HG02970 (cell line): ENCODE measurements around the gene NEO1.

ENCODE experiments used
- ATAC-seq: cut with Tn5 transposase; IDR thresholded peaks from one replicate; pipeline ENCODE4 v1.9.1; 2021; ENCODE audit warnings: mild to moderate bottlenecking, moderate library complexity, moderate number of reproducible peaks; ENCODE audit not compliant: unreplicated experiment, low FRiP score

NEO1 gene

DNA sequence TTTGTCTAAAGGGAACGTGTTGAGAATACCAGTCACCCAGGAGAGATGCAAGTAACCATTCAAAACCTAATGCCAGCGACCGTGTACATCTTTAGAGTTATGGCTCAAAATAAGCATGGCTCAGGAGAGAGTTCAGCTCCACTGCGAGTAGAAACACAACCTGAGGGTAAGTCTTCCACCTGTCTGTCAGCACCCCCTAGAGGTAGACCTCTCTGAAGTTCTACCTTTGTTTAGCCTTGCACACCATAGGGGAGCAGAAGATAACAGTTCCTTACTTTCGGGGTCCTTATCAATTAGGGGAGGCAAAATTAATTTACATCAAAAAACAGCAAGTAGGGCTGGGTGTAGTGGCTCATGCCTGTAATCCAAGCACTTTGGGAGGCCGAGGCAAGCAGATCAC, 192.1 kb downstream of the NEO1 start:
- ATAC-seq, result no peak

DNA sequence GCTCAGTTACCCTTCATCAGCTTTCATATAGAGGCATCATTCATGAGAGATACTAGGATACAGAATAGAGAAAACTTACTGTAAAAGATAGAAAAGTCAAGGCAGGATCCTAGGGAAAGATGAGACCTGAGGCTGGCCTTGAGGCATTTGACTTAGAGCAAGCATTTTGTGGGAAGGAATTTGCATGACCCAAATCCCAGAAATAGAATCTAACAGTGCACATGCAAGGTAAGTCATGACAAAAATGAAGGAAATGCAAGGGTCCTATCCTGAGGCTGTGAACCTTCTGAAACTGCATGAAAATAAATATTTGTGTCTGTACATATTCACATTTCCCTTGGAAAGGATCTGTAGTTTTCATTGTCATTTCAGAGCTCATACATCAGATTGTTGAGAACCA, 194.2 kb downstream of the NEO1 start:
- ATAC-seq, result no peak

DNA sequence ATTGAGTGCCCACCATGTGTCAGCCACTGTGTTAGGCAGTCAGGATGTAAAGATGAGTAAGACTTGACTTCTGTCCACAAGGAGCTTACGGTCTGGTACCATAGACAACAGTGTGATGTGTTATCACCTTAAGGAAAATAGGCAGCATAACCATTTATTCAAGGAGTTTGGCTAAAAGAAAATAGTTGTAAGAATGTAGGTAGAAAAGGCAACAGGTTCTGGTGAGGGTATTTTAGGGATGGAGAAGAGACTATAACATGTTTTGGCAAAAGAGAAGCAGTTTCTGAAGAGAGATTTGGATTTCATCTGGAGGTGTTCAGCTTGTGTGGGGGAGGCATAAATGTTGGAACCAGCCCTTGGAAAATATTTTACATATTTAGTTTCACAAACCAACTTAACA, 194.6 kb downstream of the NEO1 start:
- ATAC-seq, result no peak

DNA sequence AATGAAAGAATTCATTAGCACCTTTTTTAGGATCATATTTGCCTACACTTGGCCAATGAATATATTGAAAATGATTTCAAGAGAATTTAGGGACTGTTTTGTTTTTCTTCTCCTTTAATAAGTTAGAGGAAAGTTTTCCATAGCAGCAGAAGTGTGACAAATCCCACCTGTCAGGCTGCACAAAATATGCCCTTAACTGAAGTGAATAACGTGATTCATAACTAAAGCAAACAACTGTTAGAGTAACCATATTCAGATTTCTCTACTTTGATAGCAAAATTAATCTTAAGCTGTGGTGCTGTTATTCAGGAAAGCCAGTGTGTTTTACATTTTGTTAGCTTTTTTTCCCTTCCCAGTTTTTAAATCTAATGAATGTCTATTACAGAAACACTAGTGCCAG, 195.1 kb downstream of the NEO1 start:
- no peak for ATAC-seq

DNA sequence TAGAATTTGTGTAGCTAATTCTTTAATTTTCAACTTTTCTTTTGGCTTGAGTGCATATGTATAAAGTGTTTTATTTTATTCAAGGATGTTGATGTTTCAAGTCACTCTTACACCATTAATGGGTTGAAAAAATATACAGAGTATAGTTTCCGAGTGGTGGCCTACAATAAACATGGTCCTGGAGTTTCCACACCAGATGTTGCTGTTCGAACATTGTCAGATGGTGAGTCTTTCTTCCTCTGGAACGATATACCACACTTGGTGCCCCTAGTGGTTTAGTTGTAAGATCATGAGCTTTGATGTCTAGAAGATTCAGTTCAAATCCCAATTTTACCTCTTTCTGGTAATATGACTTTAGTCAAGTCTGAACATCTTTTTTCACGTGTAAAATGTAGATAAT, 197.2 kb downstream of the NEO1 start:
- no peak for ATAC-seq

DNA sequence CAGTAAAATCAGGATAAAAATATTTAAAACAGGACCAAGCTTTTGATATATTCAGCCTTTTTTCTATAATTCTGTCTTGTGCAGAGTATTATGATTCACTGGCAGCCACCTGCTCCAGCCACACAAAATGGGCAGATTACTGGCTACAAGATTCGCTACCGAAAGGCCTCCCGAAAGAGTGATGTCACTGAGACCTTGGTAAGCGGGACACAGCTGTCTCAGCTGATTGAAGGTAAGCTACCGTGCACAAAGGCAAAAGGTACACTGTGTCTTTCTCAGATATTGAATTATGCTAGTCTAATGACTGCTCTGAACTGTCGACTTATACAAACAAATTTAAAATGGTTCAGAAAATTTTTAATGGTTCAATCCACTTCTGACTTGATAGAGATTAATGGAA, 202.3 kb downstream of the NEO1 start:
- no peak for ATAC-seq

DNA sequence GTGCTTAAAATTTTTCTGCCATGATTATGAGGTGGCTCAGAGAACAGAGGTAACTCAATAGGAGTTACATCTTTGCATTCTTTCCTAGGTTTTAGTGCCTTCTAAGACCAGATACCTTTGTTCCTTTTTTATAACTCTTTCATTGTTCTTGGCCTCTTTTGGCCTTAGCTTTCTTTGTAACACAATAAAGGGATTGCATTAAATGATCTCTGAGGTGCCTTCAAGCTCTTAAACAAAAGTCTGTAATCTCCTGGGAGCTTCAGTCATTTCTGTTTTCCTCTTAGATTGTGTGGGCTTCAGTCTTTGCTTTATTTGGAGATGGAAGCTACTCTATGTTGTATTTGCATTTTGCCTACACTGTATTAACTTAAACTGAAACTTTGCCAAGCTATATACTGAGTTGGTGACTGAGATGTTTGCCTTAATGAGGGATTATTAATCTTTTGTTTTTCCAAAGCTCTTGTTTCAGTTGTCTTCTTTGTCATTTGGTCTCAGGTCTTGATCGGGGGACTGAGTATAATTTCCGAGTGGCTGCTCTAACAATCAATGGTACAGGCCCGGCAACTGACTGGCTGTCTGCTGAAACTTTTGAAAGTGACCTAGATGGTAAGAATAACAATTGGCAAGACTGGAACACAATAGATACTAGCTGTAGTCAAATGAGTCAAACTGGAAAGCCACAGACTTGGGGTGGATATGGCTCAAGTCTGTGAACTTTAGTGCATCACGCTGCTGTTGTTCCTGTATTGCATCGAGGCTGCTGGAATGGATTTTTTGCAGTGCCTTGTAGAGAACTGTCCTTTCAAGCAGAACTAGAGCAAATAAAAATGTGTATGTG, 206.2 kb downstream of the NEO1 start:
- ATAC-seq, result no peak

DNA sequence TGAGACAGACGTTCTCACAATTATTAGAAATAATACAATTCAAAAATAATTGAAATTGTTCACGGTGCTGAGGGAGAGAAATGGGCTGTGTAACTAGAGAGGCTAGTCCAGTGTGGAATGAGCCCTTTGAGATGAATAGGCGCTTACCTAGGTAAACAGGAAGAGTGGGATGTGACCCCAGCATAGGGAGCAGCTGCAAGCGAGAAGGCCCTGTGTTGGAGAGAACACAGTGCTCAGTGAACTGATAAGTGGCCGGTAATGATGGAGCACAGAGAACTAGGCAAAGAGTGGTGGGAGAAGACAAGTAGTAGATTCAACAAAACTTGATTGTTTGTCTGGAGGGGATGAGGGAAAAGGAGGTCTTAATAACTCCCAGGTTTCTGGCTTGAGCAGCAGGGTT, 212.6 kb downstream of the NEO1 start:
- ATAC-seq, result no peak

DNA sequence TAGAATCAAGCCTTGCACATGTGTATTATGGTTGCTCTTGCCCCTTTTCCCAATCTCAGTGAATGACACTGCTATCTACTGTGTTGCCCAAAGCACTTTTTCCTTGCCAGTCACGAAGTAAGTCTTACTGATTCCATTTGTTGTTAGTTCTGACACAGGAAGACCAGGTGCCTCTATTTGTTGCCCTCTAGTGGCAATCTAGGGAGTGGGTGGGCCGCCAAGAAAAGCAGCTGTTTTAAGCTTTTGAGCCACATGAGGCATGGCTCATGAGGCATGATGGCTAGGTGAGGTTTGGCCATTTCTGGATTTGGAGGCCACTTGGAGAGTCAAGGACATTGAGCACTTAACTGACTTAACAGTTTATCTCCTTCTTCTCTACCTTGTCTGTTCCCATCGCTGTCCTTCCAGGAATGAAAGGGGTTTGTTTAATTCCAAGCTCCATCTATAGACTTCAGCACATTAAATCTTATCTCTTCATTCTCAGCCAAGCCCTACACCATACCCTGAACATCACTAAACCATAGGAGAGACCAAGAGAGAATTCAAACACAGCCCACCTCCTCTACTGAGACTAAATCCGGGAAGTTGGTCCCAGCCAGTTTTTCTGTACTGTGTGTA, 213.4 kb downstream of the NEO1 start:
- no peak for ATAC-seq

DNA sequence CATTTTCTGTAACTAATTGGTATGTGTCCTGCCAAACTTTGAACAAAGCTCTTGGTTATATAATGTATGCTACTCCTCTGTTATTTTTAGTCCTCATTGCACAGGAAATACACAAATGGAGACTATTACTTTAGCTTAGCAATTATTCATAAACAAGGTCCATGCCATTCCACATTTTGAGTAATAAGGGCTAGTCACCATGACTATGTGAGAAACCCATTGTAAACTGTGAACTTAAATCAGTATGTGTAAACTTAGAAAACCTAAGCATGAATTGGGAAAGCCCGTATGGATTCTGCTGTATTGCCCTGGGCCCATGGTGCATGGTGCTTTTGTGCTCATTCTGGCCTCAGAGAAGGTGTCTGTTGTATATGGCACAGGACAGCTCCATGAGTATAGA, 216.2 kb downstream of the NEO1 start:
- no peak for ATAC-seq

DNA sequence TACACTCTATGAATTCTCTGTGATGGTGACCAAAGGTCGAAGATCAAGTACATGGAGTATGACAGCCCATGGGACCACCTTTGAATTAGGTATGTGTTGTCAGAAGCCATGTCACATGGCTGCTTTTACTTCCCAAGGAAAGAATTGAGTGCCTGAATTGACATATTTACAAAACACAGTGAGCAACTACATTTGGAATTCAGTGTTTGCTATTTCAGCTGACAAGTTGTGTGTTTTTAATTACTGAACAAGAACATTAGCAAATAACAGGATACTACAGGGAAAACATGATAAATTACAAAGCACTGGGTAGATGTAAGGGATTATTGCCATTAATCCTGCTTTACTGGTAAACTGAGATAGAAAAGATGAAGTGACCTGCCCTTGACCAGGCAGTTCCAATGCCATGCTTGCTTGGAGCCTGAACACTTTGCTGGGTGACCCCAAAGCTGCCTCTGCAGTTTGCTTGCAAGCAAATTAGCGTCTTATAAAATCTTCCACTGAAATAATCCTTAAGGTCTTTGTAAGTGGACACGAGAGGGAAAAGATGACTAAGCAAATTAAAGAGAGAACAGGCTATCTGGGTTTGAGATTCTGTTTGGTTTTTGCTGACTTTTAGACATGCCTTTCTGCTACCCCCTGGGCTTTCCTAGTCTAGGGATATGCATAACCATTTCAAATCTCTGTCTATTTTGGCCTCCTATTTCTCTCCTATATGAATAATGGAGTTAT, 218.3 kb downstream of the NEO1 start:
- ATAC-seq, result no peak

DNA sequence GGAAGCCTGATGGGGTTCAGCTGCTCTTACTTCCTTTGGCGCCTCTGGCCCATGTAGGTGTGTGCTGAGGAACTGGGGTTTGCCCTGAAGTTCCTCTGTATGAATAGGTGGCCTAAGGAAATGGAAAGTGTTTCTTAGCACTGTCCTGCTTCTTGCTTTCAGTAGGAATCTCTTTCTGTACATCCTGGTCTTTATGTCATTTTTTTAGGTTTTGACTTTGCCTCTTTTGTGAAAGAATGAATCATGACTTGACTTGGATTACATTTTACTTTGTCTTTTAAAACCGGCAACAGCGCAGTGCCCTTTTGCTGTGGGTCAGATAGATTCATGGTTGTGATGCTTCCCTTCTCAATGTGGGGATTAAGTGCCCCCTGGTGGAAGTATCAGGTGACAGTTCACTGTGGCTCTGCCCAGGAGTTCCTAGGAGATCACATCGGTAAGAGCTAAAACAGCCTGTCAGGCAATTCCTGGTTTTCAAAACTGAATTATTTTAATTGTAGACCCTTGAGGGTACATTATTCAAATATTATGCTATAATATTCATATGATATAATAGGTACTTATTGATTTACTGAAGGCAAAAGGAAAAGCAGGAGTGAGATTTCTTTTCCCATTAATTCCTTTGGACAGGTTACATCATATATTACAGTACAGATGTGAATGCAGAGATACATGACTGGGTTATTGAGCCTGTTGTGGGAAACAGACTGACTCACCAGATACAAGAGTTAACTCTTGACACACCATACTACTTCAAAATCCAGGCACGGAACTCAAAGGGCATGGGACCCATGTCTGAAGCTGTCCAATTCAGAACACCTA, 221.1 kb downstream of the NEO1 start:
- no peak for ATAC-seq

DNA sequence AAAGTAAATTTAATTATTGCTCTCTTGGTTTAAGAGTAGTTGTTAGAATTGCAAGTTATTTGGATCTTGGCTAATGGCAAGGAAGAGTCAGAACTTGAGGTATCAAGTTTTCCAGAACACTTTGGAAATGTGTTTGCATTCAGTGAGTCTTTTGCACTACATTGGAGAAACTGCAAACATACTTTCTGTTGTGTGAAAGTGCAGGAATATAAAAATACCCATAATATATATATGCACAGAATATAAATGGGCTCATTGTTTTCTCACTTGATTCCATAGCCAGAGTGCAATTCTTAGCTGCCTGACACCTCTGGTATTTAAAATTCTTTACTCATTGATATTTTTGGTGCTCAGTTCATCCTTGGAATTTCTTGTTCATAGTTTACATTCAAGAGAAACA, 223.6 kb downstream of the NEO1 start:
- no peak for ATAC-seq

DNA sequence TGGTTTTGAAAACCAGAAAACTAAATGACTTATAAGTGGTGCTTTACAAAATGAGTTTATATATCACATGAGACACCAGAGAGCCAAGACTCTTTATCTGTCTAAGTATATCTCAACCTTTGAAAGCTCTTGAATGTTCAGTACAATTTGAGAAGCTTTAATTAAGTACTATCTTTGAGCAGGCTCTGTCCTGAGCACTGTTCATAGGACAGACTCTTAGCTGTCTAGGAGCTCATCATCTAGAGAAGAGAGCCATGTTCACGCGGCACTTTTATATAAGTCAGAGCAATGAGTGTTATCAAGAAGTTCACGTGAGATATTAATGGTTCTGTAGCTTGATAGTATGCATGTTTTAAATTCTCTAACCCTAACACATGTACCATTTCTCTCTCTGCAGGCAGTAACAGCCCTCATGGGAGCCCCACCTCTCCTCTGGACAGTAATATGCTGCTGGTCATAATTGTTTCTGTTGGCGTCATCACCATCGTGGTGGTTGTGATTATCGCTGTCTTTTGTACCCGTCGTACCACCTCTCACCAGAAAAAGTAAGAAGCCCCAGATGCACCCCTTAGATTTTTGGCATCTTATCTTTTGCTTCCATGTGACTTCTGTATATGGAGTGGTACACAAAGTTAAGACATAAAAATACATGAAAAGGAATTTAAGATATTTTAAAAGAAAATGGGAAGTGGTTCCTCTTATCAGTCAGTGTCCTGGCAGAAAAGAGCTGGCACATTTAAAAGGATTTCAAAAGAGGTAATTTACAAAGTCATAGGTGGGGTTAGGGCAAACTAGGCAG, 230.5 kb downstream of the NEO1 start:
- ATAC-seq, result no peak

DNA sequence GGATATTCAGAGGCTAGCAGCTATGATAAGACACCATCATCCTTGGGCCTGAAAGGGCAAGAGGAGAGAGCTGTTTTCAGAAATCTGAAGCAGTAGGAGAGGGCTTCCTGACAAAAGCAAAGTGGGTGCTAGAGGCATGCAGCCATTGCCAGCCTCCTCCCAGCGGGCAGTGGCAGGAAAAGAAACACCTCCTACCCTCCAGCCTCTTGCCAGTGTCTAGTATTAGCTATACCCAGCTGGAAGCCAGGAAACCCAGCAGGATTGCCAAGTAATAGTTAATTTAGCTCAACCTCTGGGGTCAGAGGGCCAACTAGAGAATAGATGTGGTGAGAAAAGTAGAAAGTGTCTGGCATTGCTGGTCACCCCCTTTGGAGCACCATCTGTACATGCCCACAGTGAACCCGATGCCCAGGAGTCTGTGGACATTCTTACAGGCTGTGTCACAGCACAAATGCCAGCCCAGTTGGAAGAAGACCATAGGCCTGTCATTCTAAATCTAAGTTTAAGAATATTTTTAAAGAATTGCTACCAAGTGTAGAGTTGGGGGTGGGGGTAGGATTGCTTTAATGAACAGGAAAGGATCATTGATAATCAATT, 231.2 kb downstream of the NEO1 start:
- no peak for ATAC-seq

DNA sequence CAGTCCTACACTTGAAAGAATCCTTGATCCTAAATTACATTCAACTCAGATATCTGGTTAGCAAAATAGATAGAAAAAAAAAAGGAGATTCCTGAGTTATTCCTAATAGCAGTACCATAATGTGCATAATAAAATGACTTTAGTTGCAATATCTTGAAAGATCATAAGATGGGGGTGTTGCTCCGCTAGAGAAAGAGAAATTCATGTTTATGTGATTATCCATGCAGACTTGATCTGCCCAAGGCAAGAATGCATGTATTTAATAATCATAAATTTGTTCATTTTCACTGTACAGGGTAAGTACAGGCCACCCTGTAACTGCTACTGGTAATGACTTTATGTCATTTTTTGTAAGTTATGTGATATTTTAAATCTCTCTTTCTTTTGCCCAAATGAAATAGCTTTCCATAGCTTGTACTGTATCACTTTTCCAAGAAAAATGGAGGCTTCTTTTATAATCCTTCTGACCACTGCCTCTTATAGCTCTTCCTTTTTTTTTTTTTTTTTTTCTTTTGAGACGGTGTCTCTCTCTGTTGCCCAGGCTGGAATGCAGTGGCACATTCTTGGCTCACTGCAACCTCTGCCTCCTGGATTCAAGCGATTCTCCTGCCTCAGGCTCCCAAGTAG, 231.9 kb downstream of the NEO1 start:
- ATAC-seq, result no peak

DNA sequence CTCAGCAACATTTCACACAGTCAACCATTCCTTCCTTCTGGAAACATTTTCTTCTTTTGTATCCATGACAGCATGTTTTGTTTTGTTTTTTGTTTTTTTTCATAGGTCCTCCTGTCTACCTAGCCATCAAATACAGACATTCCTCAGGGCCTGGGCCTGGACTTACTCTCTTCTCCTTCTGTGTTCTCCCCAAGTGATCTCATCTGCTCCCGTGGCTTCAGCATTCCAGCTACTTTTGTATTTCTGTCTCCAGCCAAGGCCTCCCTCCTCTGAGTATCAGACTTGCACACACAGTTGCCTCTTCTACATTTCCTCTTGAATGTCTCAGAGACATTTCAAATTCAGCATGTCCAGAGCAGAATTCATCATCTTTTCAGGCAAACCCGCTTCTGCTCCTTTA, 234.0 kb downstream of the NEO1 start:
- ATAC-seq, result no peak

DNA sequence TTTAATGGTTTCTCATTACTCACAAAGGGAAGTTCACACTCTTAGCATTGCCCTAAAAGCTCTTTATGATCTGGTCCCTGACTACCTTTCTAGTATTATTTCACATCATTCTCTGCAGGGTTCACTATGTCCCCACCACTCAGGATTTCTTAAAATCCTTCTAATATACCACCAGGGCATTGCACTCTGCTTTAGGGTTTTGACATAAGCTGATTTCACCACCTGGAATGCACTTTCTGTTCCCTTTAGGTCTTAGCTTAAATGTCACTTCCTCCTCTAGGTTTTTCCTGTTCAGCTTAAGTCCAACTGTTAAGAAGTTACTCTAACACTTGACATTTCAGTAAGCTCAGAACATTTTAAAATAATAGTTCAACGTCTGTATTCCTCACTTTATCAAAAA, 234.8 kb downstream of the NEO1 start:
- no peak for ATAC-seq

DNA sequence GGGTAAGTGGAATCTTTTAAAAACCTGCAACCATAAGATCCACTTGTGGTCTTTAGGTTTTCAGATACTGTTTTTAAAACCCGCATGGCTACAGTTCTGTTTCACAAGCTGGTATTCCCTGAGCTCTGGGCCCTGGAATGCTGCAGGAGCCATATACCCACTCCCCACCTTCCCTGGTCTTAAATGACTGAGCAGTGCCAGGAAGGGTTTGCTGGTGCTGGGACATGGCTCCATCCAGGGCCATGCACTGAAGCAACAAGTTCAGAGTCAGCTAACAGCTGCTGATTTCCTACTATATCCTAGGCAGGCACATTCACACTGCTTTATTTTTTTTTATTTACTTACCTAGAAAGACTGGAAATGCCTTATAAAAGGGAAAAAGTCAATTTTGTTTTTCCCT, 239.2 kb downstream of the NEO1 start:
- no peak for ATAC-seq
